ENCODE measurements around the gene SLC22A14. TPM values are rescaled to one million over a fixed set of nuclear protein-coding genes. Genes with fewer than 3 reads are reported as not detected.

SLC22A14 gene
- total RNA-seq, 4 donors from 2014 or later = 0.28 TPM; not detected in 3

- DNase-seq = no peak
- H3K27ac ChIP-seq = no peak overlapping the region
- no peak overlapping the region for H3K4me3 ChIP-seq
- no peaks in the 10 kb centered on the region for H3K9me3 ChIP-seq
- no peaks in the 10 kb centered on the region for H3K27me3 ChIP-seq
- no peaks in the 10 kb centered on the region for H3K4me1 ChIP-seq
- intact Hi-C loops (cut with DNase I; ENCODE audit: low total_unique reads) = no loop called here
- TF ChIP-seq CTCF (IDR thresholded peaks at IDR 0.05) = no peak
- TF ChIP-seq POLR2A (IDR thresholded peaks at IDR 0.05) = no peak
- no peaks in the 10 kb centered on the region for H3K36me3 ChIP-seq
Observed at GRCh38 chr3:38314112-38314763, 32.1 kb downstream of the SLC22A14 start.

GRCh38 chr3:38314764-38315487 lies 32.8 kb downstream of the SLC22A14 start:
- no peak for DNase-seq
- Histone ChIP-seq H3K27ac (no peak overlapping the region), H3K36me3 (no peaks in the 10 kb centered on the region), H3K27me3 (no peaks in the 10 kb centered on the region), H3K4me1 (no peaks in the 10 kb centered on the region), H3K9me3 (no peaks in the 10 kb centered on the region), H3K4me3 (no peak overlapping the region)
- intact Hi-C loops (cut with DNase I; ENCODE audit: low total_unique reads) = no loop called here
- TF ChIP-seq POLR2A (IDR thresholded peaks at IDR 0.05) (no peak), CTCF (IDR thresholded peaks at IDR 0.05) (no peak)

- Histone ChIP-seq H3K9me3 (no peaks in the 10 kb centered on the region), H3K27me3 (no peaks in the 10 kb centered on the region), H3K4me3 (no peak overlapping the region), H3K4me1 (no peaks in the 10 kb centered on the region), H3K36me3 (no peaks in the 10 kb centered on the region), H3K27ac (no peak overlapping the region)
- TF ChIP-seq POLR2A (IDR thresholded peaks at IDR 0.05) (no peak), CTCF (IDR thresholded peaks at IDR 0.05) (no peak)
- DNase-seq = no peak
- intact Hi-C loops (cut with DNase I; ENCODE audit: low total_unique reads) = no loop called here
Observed at GRCh38 chr3:38315488-38316230, 33.6 kb downstream of the SLC22A14 start.

- Histone ChIP-seq H3K9me3 (no peaks in the 10 kb centered on the region), H3K27ac (no peak overlapping the region), H3K4me1 (no peaks in the 10 kb centered on the region), H3K4me3 (no peak overlapping the region), H3K36me3 (no peaks in the 10 kb centered on the region), H3K27me3 (no peaks in the 10 kb centered on the region)
- no peak for DNase-seq
- intact Hi-C loops (cut with DNase I; ENCODE audit: low total_unique reads) = no loop called here
- no peak for TF ChIP-seq CTCF (IDR thresholded peaks at IDR 0.05)
- TF ChIP-seq POLR2A (IDR thresholded peaks at IDR 0.05) = no peak
Observed at GRCh38 chr3:38316356-38317191, 34.5 kb downstream of the SLC22A14 start.
